Measurements from ENCODE around the gene MAPKAP1. TPM values are rescaled to one million over a fixed set of nuclear protein-coding genes. Genes with fewer than 3 reads are reported as not detected.

Gene MAPKAP1
- total RNA-seq, 2 donors from 2014 or later = 75.3 to 91.6 TPM

GRCh38 chr9:125397736-125398135, 309.3 kb downstream of the MAPKAP1 start:
- Mint-ChIP-seq H3K27ac (no peak overlapping the region), H3K4me1 (peaks cover 3% of the 10 kb centered on the region), H3K9me3 (no peaks in the 10 kb centered on the region), H3K27me3 (ENCODE audit: insufficient read depth) (no peaks in the 10 kb centered on the region), H3K4me3 (no peak overlapping the region), H3K36me3 (ENCODE audit: low read depth) (no peaks in the 10 kb centered on the region)
- H3K4me1 ChIP-seq (ENCODE audit: control insufficient read depth, insufficient read depth, low read length) = no peaks in the 10 kb centered on the region
- no peak overlapping the region for H3K9ac ChIP-seq (ENCODE audit: extremely low read depth, low read length, poor library complexity, severe bottlenecking)
- no peak for TF ChIP-seq CTCF (conservative IDR thresholded peaks at IDR 0.05)
- no peaks in the 10 kb centered on the region for H3K9me3 ChIP-seq (ENCODE audit: control insufficient read depth, low read length)
- no peak for DNase-seq
- WGBS, 2 experiments (ENCODE audit: insufficient coverage in 1 of 2, insufficient read length in 1 of 2) = 86 to 93% methylated on average over 10 to 11 of the region's 11 CpGs
- H3K36me3 ChIP-seq (ENCODE audit: control insufficient read depth, insufficient read depth, low read length) = no peaks in the 10 kb centered on the region
- H3K4me3 ChIP-seq (ENCODE audit: low read length) = no peak overlapping the region
- H3K27me3 ChIP-seq (ENCODE audit: control insufficient read depth, insufficient read depth, low read length, poor library complexity, severe bottlenecking) = no peaks in the 10 kb centered on the region
- H3K27ac ChIP-seq (ENCODE audit: low read depth, low read length) = no peak overlapping the region

GRCh38 chr9:125396799-125397198, 310.2 kb downstream of the MAPKAP1 start:
- Mint-ChIP-seq H3K4me3 (no peak overlapping the region), H3K27ac (no peak overlapping the region), H3K27me3 (ENCODE audit: insufficient read depth) (no peaks in the 10 kb centered on the region), H3K9me3 (no peaks in the 10 kb centered on the region), H3K4me1 (peaks cover 3% of the 10 kb centered on the region), H3K36me3 (ENCODE audit: low read depth) (no peaks in the 10 kb centered on the region)
- H3K27me3 ChIP-seq (ENCODE audit: control insufficient read depth, insufficient read depth, low read length, poor library complexity, severe bottlenecking) = no peaks in the 10 kb centered on the region
- 92 to 95% methylated on average over 2 to 6 of the region's 6 CpGs for WGBS, 2 experiments (ENCODE audit: insufficient coverage in 1 of 2, insufficient read length in 1 of 2)
- H3K9me3 ChIP-seq (ENCODE audit: control insufficient read depth, low read length) = no peaks in the 10 kb centered on the region
- H3K4me1 ChIP-seq (ENCODE audit: control insufficient read depth, insufficient read depth, low read length) = no peaks in the 10 kb centered on the region
- no peak overlapping the region for H3K27ac ChIP-seq (ENCODE audit: low read depth, low read length)
- H3K9ac ChIP-seq (ENCODE audit: extremely low read depth, low read length, poor library complexity, severe bottlenecking) = no peak overlapping the region
- no peak for TF ChIP-seq CTCF (conservative IDR thresholded peaks at IDR 0.05)
- H3K36me3 ChIP-seq (ENCODE audit: control insufficient read depth, insufficient read depth, low read length) = no peaks in the 10 kb centered on the region
- H3K4me3 ChIP-seq (ENCODE audit: low read length) = no peak overlapping the region
- DNase-seq = no peak

GRCh38 chr9:125393426-125393825, 313.6 kb downstream of the MAPKAP1 start:
- no peaks in the 10 kb centered on the region for H3K36me3 ChIP-seq (ENCODE audit: control insufficient read depth, insufficient read depth, low read length)
- H3K4me3 ChIP-seq (ENCODE audit: low read length) = no peak overlapping the region
- no peak for DNase-seq
- H3K9me3 Mint-ChIP-seq = no peaks in the 10 kb centered on the region
- no peak overlapping the region for H3K4me3 Mint-ChIP-seq
- no peaks in the 10 kb centered on the region for H3K9me3 ChIP-seq (ENCODE audit: control insufficient read depth, low read length)
- no peak overlapping the region for H3K9ac ChIP-seq (ENCODE audit: extremely low read depth, low read length, poor library complexity, severe bottlenecking)
- H3K27me3 ChIP-seq (ENCODE audit: control insufficient read depth, insufficient read depth, low read length, poor library complexity, severe bottlenecking) = no peaks in the 10 kb centered on the region
- no peaks in the 10 kb centered on the region for H3K4me1 ChIP-seq (ENCODE audit: control insufficient read depth, insufficient read depth, low read length)
- H3K36me3 Mint-ChIP-seq (ENCODE audit: low read depth) = no peaks in the 10 kb centered on the region
- no peaks in the 10 kb centered on the region for H3K4me1 Mint-ChIP-seq
- H3K27ac Mint-ChIP-seq = no peak overlapping the region
- 83 to 94% methylated on average over 2 to 3 of the region's 3 CpGs for WGBS, 2 experiments (ENCODE audit: insufficient coverage in 1 of 2, insufficient read length in 1 of 2)
- no peak overlapping the region for H3K27ac ChIP-seq (ENCODE audit: low read depth, low read length)
- H3K27me3 Mint-ChIP-seq (ENCODE audit: insufficient read depth) = peaks cover 10% of the 10 kb centered on the region
- no peak for TF ChIP-seq CTCF (conservative IDR thresholded peaks at IDR 0.05)
